GM21360 (cell line): ENCODE measurements around the gene AKR1C4.
"Not testable (repeated sequence)": the region's sequence is repeated elsewhere in the genome, so short reads cannot be mapped to it uniquely, and the experiment has no call there.

Experiments used
- ATAC-seq: cut with Tn5 transposase; IDR thresholded peaks from one replicate; pipeline ENCODE4 v1.9.1; 2021; ENCODE audit warnings: mild to moderate bottlenecking, moderate library complexity; ENCODE audit not compliant: unreplicated experiment

The AKR1C4 gene

GRCh38 chr10:5196702-5197113 is at the start of gene AKR1C4:
Gene AKR1C4 (plus strand): TSS chr10:5196837. CDS start chr10:5196868, 31 bp downstream.
- ATAC-seq = no peak

- ATAC-seq = no peak
Measured at GRCh38 chr10:5146920-5147254, 49.8 kb upstream of the AKR1C4 start.

DNA sequence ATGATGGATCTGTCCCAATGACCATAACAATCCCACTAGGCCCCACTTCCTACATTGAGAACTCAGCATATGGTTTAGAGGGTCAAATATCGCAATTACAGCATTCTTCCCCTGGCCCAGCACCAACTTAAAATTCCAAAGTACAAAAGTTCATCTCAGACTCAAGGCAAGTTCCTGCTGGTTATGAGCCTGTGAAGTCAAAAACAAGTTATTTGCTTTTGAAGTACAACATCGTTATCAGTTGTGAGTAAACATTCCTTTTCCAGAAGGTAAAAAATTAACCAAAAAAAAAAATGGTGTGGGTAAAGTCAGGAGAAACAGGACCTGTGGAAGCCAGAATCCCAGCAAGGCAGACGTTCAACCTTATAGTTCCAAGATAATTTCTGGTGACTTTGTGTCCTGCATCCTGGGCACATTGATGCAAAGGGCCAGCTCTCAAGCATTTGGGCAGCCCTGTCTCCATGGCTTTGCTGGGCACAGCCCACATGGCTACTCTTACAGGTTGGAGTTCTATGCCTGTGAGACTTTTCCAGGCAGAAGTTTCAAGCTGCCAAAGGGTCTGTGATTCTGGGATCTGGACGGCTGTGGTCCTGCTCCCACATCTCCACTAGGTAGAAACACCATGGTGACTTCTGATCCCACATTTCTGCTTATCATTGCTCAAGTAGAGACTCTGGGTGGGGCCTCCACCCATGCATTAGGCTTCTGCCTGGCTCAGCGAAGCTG is 49.2 kb upstream of the AKR1C4 start:
- no peak for ATAC-seq

GRCh38 chr10:5147981-5148677 is 48.5 kb upstream of the AKR1C4 start:
- no peak for ATAC-seq

DNA sequence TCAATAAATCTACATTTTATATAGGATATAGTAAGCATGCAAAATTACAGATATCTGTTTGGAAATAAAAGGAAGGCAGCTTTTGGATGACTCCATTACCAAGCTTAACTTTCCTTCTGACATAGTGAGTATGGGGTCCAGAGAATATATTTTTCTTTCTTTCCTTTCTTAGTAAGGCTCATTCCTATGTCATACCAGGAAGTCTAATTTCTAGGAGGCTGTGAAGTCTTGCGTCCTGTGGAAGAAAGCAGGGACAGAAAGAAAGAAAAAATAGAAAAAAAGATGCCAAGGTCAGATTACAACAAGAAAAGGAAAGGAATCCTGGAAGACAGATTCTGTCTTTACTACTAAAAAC is 48.0 kb upstream of the AKR1C4 start:
- no peak for ATAC-seq

DNA sequence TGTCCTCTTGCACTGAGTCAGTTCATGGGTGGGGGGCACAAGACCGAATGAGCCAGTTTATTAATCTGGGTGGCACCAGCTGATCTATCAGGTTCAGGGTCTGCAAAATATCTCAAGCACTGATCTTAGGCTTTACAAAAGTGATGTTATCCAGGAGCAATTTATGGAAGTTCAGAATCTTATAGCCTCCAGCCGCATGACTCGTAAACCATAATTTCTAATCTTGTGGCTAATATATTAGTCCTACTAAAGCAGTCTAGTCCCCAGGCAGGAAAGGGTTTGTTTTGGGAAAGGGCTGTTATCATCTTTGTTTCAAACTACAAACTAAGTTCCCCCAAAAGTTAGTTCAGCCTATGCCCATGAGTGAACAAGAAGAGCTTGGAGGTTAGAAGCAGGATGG is 45.6 kb upstream of the AKR1C4 start:
- no peak for ATAC-seq

GRCh38 chr10:5155951-5156350 is 40.7 kb upstream of the AKR1C4 start:
- no peak for ATAC-seq

GRCh38 chr10:5157501-5157900 is 39.1 kb upstream of the AKR1C4 start:
- ATAC-seq = no peak

DNA sequence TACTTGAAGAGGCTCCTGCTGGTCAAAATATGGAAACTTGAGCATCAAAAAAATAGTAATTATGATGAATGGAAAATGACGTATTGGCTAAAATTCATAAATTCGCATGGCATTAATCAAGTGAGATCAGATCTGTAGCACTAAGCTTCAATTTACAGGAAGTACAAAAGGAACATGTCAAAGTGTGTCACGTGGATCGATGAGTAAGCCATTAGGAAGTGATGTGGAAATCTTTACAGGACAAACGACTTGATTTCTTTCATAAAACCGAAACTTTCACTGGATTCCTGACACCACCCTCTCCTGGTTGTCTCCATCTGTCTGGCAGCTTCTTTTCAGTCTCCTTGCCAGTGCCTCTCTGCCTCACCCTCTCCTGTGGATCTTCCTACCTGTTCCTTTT is 37.5 kb upstream of the AKR1C4 start:
- no peak for ATAC-seq

GRCh38 chr10:5163487-5163886 is 33.1 kb upstream of the AKR1C4 start:
- ATAC-seq = no peak

DNA sequence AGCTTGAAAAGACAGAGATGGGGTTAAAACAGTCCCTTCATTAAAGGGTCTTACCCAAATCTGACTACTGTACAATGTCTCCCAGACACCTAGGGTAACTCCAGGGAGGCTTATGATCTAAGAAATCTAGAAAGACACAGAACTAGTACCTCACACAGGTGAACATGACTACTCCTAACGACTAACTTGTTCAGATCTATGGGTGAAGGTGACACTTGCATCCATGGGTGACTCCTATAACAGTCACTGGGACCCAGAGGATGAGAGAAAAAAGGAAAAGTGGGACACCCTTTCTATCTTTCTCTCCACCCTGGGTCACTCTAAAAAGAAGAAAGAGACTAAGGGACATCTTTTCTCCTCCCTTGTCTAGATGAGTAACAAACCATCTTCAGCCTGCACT is 30.9 kb upstream of the AKR1C4 start:
- no peak for ATAC-seq

- no peak for ATAC-seq
Measured at GRCh38 chr10:5168897-5169420, 27.7 kb upstream of the AKR1C4 start.

GRCh38 chr10:5175581-5175980 is 21.1 kb upstream of the AKR1C4 start:
- not testable (repeated sequence) for ATAC-seq

DNA sequence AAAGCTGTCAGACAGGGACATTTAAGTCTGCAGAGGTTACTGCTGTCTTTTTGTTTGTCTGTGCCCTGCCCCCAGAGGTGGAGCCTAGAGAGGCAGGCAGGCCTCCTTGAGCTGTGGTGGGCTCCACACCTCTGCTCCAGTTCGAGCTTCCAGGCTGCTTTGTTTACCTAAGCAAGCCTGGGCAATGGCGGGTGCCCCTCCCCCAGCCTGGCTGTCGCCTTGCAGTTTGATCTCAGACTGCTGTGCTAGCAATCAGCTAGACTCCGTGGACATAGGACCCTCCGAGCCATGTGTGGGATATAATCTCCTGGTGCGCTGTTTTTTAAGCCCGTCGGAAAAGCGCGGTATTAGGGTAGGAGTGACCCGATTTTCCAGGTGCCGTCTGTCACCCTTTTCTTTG is 16.1 kb upstream of the AKR1C4 start:
- ATAC-seq = not testable (repeated sequence)

- no peak for ATAC-seq
Measured at GRCh38 chr10:5183923-5184322, 12.7 kb upstream of the AKR1C4 start.

- no peak for ATAC-seq
Measured at GRCh38 chr10:5184987-5185775, 11.5 kb upstream of the AKR1C4 start, which contains the start of gene AKR1C8. Gene AKR1C8 (minus strand): TSS chr10:5185150. CDS start chr10:5185104, 46 bp downstream.

- no peak for ATAC-seq
Measured at GRCh38 chr10:5187867-5188266, 8.8 kb upstream of the AKR1C4 start.

DNA sequence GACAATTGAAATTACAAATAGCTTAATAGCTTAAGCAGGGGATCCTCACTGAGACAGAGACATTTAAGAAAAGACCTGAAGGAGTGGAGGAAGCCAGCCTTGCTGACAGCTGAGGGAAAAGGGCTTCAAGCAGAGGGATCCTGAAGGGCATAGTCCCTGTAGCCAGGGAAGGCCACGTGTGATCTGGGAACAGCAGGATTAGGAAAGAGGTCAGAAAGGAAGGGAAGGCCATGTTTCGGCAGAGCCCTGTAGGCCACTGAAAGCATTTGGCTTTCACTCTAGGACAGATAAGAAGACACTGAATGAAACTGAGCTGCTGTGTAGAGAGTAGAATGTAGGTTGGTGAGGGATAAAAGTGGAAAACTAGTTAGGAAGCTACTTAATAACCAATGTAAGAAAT is 8.3 kb upstream of the AKR1C4 start:
- no peak for ATAC-seq

DNA sequence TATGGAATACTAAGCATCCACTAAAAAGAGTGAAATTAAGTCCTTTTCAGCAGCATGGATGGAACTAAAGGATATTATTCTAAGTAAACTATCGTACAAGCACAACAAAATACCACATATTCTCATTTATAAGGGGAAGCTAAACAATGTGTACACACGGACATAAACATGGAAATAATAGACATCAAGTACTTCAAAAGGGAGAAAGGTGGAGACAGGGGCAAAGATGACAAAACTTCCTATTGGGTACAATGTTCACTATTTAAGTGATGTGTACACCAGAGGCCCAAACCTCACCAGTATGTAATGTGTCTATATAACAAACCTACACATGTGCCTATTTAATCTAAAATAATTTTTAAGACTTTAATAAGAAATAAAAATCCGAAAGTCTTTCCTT is 2.2 kb upstream of the AKR1C4 start:
- no peak for ATAC-seq

DNA sequence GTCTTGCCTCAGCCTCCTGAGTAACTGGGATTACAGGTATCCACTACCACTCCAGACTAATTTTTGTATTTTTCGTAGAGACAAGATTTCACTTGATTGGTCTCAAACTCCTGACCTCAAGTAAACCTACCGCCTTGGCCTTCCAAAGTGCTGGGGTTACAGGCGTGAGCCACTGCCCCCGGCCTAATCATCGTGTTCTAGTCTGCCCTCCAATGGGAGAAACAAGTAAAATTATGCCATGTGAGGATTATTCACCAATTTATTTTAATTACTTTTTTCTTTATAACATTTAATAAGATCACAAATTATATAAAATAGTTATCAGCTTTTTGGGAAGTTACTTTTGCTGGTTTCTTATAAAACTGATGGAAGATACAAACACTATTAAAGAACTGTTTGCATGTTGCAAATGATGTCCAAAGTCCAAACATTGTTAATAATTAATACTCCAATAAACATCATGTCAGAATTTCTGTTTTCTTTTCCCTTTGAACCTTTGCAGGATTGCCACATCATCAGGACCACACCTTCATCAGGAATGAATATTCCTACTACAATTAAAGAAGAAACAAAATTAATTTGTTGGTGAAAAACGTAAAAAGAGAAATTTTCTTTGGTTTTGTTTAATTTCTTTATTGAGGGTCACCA is 786 bp upstream of the AKR1C4 start:
- no peak for ATAC-seq

GRCh38 chr10:5198386-5198785 is 1.7 kb downstream of the AKR1C4 start:
- ATAC-seq = no peak
